Endothelial cell of umbilical vein (primary cell): ENCODE measurements around the gene KDM4C.

Source experiments
- CTCF ChIP-seq, 2 donors: IDR thresholded peaks; 1 replicate in 1 of 2; 2 replicates in 1 of 2; pipeline ENCODE4 v1.5.1; 2011; ENCODE audit warnings: low read length in 2 of 2, mild to moderate bottlenecking in 2 of 2, moderate library complexity in 2 of 2, control low read depth in 1 of 2, inconsistent platforms in 1 of 2, low read depth in 1 of 2; ENCODE audit not compliant: insufficient read depth in 1 of 2; ENCODE audit errors: extremely low read depth in 1 of 2
- EZH2 ChIP-seq: IDR thresholded peaks from 2 replicates; pipeline ENCODE4 v1.6.1; 2012; ENCODE audit warnings: borderline replicate concordance, low read depth, mild to moderate bottlenecking, moderate library complexity, low read length, inconsistent platforms; ENCODE audit not compliant: severe bottlenecking
- FOS ChIP-seq: IDR thresholded peaks from 2 replicates; pipeline ENCODE4 v1.6.1; 2011; ENCODE audit warnings: mild to moderate bottlenecking, low read length, moderate library complexity, borderline replicate concordance; ENCODE audit not compliant: insufficient read depth
- POLR2A ChIP-seq: IDR thresholded peaks from 2 replicates; pipeline ENCODE4 v1.6.1; 2012; ENCODE audit warnings: low read depth, mild to moderate bottlenecking, control low read depth, low read length
- POLR2AphosphoS5 ChIP-seq: IDR thresholded peaks from 2 replicates; pipeline ENCODE4 v1.6.1; 2012; ENCODE audit warnings: low read depth, mild to moderate bottlenecking, control low read depth, low read length, moderate library complexity; ENCODE audit not compliant: insufficient read depth
- TF ChIP-seq, protein P1 (sequence below): IDR thresholded peaks from 2 replicates; pipeline ENCODE4 v1.6.1; 2011; ENCODE audit not compliant: insufficient read depth, insufficient read length

DNA sequence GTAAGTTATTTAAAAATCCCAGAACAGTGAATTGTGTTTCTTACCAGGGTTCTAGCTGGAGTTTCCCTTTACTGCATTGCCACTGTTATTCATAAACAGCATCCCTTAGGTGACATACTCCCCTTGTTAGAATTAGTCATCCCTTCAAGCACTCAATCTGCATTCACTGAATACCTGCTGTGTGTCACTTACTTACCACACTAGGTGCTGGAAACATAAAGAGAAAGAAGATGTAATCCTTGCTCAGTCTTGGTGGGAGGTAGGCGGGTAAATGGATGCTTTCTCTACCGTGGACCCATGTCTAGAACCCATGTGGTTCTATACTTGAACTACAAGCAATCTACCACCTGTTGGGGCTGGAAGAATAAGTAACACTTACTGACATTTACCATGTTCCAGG lies 371.6 kb downstream of the KDM4C start:
- TF ChIP-seq, protein P1, sequence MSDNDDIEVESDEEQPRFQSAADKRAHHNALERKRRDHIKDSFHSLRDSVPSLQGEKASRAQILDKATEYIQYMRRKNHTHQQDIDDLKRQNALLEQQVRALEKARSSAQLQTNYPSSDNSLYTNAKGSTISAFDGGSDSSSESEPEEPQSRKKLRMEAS: no peak
- TF ChIP-seq CTCF (IDR thresholded peaks at IDR 0.05; ENCODE audit: extremely low read depth in 1 of 2, insufficient read depth in 1 of 2, low read depth in 1 of 2, low read length in 2 of 2) (no peak), POLR2A (no peak), EZH2 (no peak), POLR2AphosphoS5 (no peak), FOS (no peak)
